Nephron (organoid): ENCODE data around the gene C22orf42.
A peak's percentile ranks its signal among the peaks of the same experiment; 100 is the strongest.

Experiments used
- H3K27ac Mint-ChIP-seq, 3 experiments: 2 replicates each; pipeline ENCODE4 v1.8.0; 2020; ENCODE audit warnings: mixed read lengths in 3 of 3, mild to moderate bottlenecking in 2 of 3, moderate library complexity in 1 of 3
- H3K27me3 Mint-ChIP-seq: 2 replicates; pipeline ENCODE4 v1.8.0; 2021; ENCODE audit warnings: low read depth, mild to moderate bottlenecking, moderate library complexity, mixed read lengths
- H3K36me3 Mint-ChIP-seq: 2 replicates; pipeline ENCODE4 v1.8.0; 2020; ENCODE audit warnings: low read depth, mixed read lengths
- H3K4me1 Mint-ChIP-seq: 2 replicates; pipeline ENCODE4 v1.8.0; 2020; ENCODE audit warnings: mixed read lengths
- H3K4me3 Mint-ChIP-seq, 3 experiments: 2 replicates each; pipeline ENCODE4 v1.8.0; 2020; ENCODE audit warnings: mild to moderate bottlenecking in 3 of 3, mixed read lengths in 3 of 3, moderate library complexity in 2 of 3
- H3K9me3 Mint-ChIP-seq: 2 replicates; pipeline ENCODE4 v1.8.0; 2020; ENCODE audit warnings: mixed read lengths
- CTCF ChIP-seq, 3 experiments: fragments of 200-600 bp; sonication (generic); IDR thresholded peaks; one replicate each; pipeline ENCODE4 v1.5.0; 2021; ENCODE audit warnings: antibody characterized with exemption in 3 of 3; ENCODE audit not compliant: unreplicated experiment in 3 of 3

The C22orf42 gene

DNA sequence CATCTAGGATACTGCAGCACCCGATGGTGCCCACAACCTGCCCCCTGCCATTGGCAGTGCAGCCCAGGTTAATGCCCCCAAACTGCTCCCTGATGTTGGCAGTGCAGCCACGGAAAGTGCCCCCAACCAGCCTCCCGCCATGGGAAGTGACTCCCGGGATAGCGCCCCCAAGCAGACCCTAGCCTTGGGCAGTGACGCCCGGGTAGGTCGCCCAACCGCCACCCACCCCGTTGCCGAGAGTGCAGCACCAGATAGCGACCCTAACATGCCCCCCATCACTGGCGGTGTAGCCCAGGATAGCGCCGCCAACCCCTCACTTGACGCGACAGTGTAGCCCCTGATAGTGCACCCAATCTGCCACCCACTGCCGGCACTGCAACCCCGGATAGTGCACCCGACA is 38.5 kb downstream of the C22orf42 start:
- Mint-ChIP-seq H3K4me1 (no peaks in the 10 kb centered on the region), H3K27ac (no peak overlapping the region), H3K9me3 (no peaks in the 10 kb centered on the region), H3K36me3 (no peaks in the 10 kb centered on the region), H3K27me3 (peaks cover 18% of the 10 kb centered on the region), H3K4me3 (no peak overlapping the region)
- no peak for TF ChIP-seq CTCF (IDR thresholded peaks at IDR 0.05; ENCODE audit: unreplicated experiment in 3 of 3)

GRCh38 chr22:32119568-32120235 is 39.4 kb downstream of the C22orf42 start:
- Mint-ChIP-seq H3K4me3 (no peak overlapping the region), H3K4me1 (no peaks in the 10 kb centered on the region), H3K36me3 (no peaks in the 10 kb centered on the region), H3K27ac (no peak overlapping the region), H3K27me3 (peaks cover 13% of the 10 kb centered on the region), H3K9me3 (no peaks in the 10 kb centered on the region)
- TF ChIP-seq CTCF (IDR thresholded peaks at IDR 0.05; ENCODE audit: unreplicated experiment in 3 of 3) = no peak

GRCh38 chr22:32112380-32112779 is 46.7 kb downstream of the C22orf42 start:
- TF ChIP-seq CTCF (IDR thresholded peaks at IDR 0.05; ENCODE audit: unreplicated experiment in 3 of 3) = no peak
- Mint-ChIP-seq H3K27ac (no peak overlapping the region), H3K27me3 (peaks cover 31% of the 10 kb centered on the region), H3K9me3 (no peaks in the 10 kb centered on the region), H3K36me3 (no peaks in the 10 kb centered on the region), H3K4me3 (no peak overlapping the region), H3K4me1 (no peaks in the 10 kb centered on the region)

GRCh38 chr22:32106930-32107329 is 52.2 kb downstream of the C22orf42 start:
- Mint-ChIP-seq H3K27ac (no peak overlapping the region), H3K27me3 (peaks cover 21% of the 10 kb centered on the region), H3K4me1 (no peaks in the 10 kb centered on the region), H3K9me3 (no peaks in the 10 kb centered on the region), H3K36me3 (no peaks in the 10 kb centered on the region), H3K4me3 (no peak overlapping the region)
- no peak for TF ChIP-seq CTCF (IDR thresholded peaks at IDR 0.05; ENCODE audit: unreplicated experiment in 3 of 3)

DNA sequence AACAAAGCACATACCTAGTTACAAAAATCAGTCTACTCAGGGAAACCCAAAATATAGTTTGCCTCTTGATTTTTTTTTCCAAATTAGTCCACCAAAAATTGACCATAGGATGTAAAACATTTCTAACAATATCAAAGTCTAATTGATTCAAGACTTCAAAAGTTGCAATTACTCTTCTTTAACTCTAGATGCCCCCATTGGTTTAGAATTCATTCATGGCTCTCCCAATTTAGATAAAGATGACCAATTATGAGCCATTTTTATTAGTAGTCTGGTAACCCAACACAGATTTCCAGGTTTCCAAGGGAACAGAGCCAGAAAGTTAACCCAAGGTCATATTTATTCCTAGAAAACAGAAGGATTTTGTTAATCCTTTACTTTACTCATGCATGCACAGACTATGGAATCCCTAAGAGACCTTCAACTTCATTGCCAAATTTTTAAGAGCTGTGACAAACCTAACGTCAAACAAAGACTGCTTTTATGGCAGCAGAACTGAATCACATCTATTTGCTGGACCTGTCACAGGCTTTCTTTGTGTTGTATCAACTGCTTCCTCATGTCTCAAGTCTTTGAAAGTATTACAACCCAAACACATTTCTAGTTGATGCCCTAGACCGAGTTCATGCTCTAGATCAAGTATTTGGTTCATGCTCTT is 55.3 kb downstream of the C22orf42 start:
- no peaks in the 10 kb centered on the region for H3K36me3 Mint-ChIP-seq
- no peaks in the 10 kb centered on the region for H3K9me3 Mint-ChIP-seq
- H3K27me3 Mint-ChIP-seq = peaks cover 12% of the 10 kb centered on the region
- H3K27ac Mint-ChIP-seq = no peak overlapping the region
- H3K4me1 Mint-ChIP-seq = no peaks in the 10 kb centered on the region
- TF ChIP-seq CTCF (IDR thresholded peaks at IDR 0.05; ENCODE audit: unreplicated experiment in 3 of 3) = peak; percentile 43 to 51 (median 45)
- no peak overlapping the region for H3K4me3 Mint-ChIP-seq

GRCh38 chr22:32100711-32101110 is 58.4 kb downstream of the C22orf42 start:
- TF ChIP-seq CTCF (IDR thresholded peaks at IDR 0.05; ENCODE audit: unreplicated experiment in 3 of 3) = no peak
- no peak overlapping the region for H3K4me3 Mint-ChIP-seq
- no peaks in the 10 kb centered on the region for H3K4me1 Mint-ChIP-seq
- H3K36me3 Mint-ChIP-seq = no peaks in the 10 kb centered on the region
- H3K27me3 Mint-ChIP-seq = peaks cover 25% of the 10 kb centered on the region
- H3K27ac Mint-ChIP-seq = no peak overlapping the region
- H3K9me3 Mint-ChIP-seq = no peaks in the 10 kb centered on the region
